ENCODE data around the gene VHLL. TPM values are rescaled to one million over a fixed set of nuclear protein-coding genes. Genes with fewer than 3 reads are reported as not detected.

VHLL gene
- total and polyA plus RNA-seq, 4 donors, result 0.67 TPM; not detected in 3

GRCh38 chr1:156262461-156263287, 36.4 kb downstream of the VHLL start:
- H3K4me3 ChIP-seq (ENCODE audit: low read depth in 1 of 3, low read length in 3 of 3), result no peak overlapping the region
- no peak overlapping the region for H3K27ac ChIP-seq (ENCODE audit: low read depth in 1 of 2, low read length in 2 of 2)
- H3K4me1 ChIP-seq (ENCODE audit: control insufficient read depth in 4 of 4, insufficient read depth in 4 of 4, low read length in 3 of 4), result peaks cover 0 to 5% (median 2%) of the 10 kb centered on the region in 4 donors
- H3K36me3 ChIP-seq (ENCODE audit: control insufficient read depth in 4 of 4, insufficient read depth in 3 of 4, low read depth in 1 of 4, low read length in 3 of 4), result peaks cover 16 to 90% (median 76%) of the 10 kb centered on the region in 4 donors
- H3K9ac ChIP-seq (ENCODE audit: low read depth in 1 of 2, low read length in 2 of 2), result no peak overlapping the region
- no peaks in the 10 kb centered on the region for H3K9me3 ChIP-seq (ENCODE audit: control insufficient read depth in 4 of 4, low read length in 3 of 4)
- no peaks in the 10 kb centered on the region for H3K27me3 ChIP-seq (ENCODE audit: control insufficient read depth in 4 of 4, insufficient read depth in 4 of 4, low read length in 3 of 4)
- TF ChIP-seq RXRA (IDR thresholded peaks at IDR 0.05), result no peak
- TF ChIP-seq MAX (IDR thresholded peaks at IDR 0.05), result no peak
- no peak for TF ChIP-seq ATF3 (IDR thresholded peaks at IDR 0.05)
- TF ChIP-seq NR2F2 (IDR thresholded peaks at IDR 0.05), result no peak
- TF ChIP-seq EGR1 (IDR thresholded peaks at IDR 0.05; ENCODE audit: low read depth in 2 of 2), result no peak
- TF ChIP-seq REST (IDR thresholded peaks at IDR 0.05), result no peak
- no peak for TF ChIP-seq JUND (IDR thresholded peaks at IDR 0.05)
- WGBS, result 89% methylated on average over 9 of the region's 9 CpGs
- no peak for DNase-seq (ENCODE audit: low spot score)

GRCh38 chr1:156260896-156261295, 38.2 kb downstream of the VHLL start:
- H3K4me3 ChIP-seq (ENCODE audit: low read depth in 1 of 3, low read length in 3 of 3), result no peak overlapping the region
- H3K4me1 ChIP-seq (ENCODE audit: control insufficient read depth in 4 of 4, insufficient read depth in 4 of 4, low read length in 3 of 4), result peaks cover 0 to 5% (median 2%) of the 10 kb centered on the region in 4 donors
- H3K36me3 ChIP-seq (ENCODE audit: control insufficient read depth in 4 of 4, insufficient read depth in 3 of 4, low read depth in 1 of 4, low read length in 3 of 4), result peaks cover 16 to 88% (median 66%) of the 10 kb centered on the region in 4 donors
- no peak overlapping the region for H3K9ac ChIP-seq (ENCODE audit: low read depth in 1 of 2, low read length in 2 of 2)
- no peak for TF ChIP-seq REST (IDR thresholded peaks at IDR 0.05)
- TF ChIP-seq ATF3 (IDR thresholded peaks at IDR 0.05), result no peak
- no peak for TF ChIP-seq HNF4A (conservative IDR thresholded peaks at IDR 0.05)
- TF ChIP-seq RXRA (IDR thresholded peaks at IDR 0.05), result no peak
- TF ChIP-seq FOXA1 (IDR thresholded peaks at IDR 0.05), result no peak
- no peak for TF ChIP-seq YY1 (IDR thresholded peaks at IDR 0.05)
- no peak for TF ChIP-seq GABPA (IDR thresholded peaks at IDR 0.05 in 1 of 2, conservative IDR thresholded peaks at IDR 0.05 in 1 of 2)
- no peak for TF ChIP-seq HNF4G (IDR thresholded peaks at IDR 0.05)
- no peak for TF ChIP-seq EGR1 (IDR thresholded peaks at IDR 0.05; ENCODE audit: low read depth in 2 of 2)
- TF ChIP-seq MAX (IDR thresholded peaks at IDR 0.05), result no peak
- TF ChIP-seq RAD21 (IDR thresholded peaks at IDR 0.05), result no peak
- TF ChIP-seq FOXA2 (IDR thresholded peaks at IDR 0.05), result no peak
- TF ChIP-seq TAF1 (conservative IDR thresholded peaks at IDR 0.05), result no peak
- no peak for DNase-seq (ENCODE audit: low spot score)
- H3K27me3 ChIP-seq (ENCODE audit: control insufficient read depth in 4 of 4, insufficient read depth in 4 of 4, low read length in 3 of 4), result no peaks in the 10 kb centered on the region
- no peak overlapping the region for H3K27ac ChIP-seq (ENCODE audit: low read depth in 1 of 2, low read length in 2 of 2)
- no peaks in the 10 kb centered on the region for H3K9me3 ChIP-seq (ENCODE audit: control insufficient read depth in 4 of 4, low read length in 3 of 4)
- WGBS, result 96% methylated on average over 2 of the region's 2 CpGs
